Measurements from ENCODE around the gene MYL12A. TPM values are rescaled to one million over a fixed set of nuclear protein-coding genes. Genes with fewer than 3 reads are reported as not detected.

Gene MYL12A
- total RNA-seq, 1 experiment from 2014 or later = 314 TPM

GRCh38 chr18:3207565-3207964 lies 40.0 kb upstream of the MYL12A start:
- H3K4me2 ChIP-seq (ENCODE audit: low read length) = peak overlapping the region; percentile 49
- H3K36me3 ChIP-seq (ENCODE audit: control insufficient read depth in 1 of 2, insufficient read depth in 2 of 2, low read length in 2 of 2) = no peaks in the 10 kb centered on the region
- H3K4me1 ChIP-seq (ENCODE audit: control insufficient read depth in 1 of 2, insufficient read depth in 2 of 2, low read length in 2 of 2) = peaks cover 3 to 26% of the 10 kb centered on the region in 2 experiments; a peak in 3 of 4 replicates
- CTCF ChIA-PET = interaction anchor here (1.1 kb wide), 1 partner anchor 145 kb away, joined by 3 read pairs; no protein-coding TSS in a partner anchor
- H4K20me1 ChIP-seq (ENCODE audit: insufficient read depth) = no peaks in the 10 kb centered on the region
- BruUV-seq (replicated peaks) = no TSS peak
- no peak overlapping the region for H3K27ac ChIP-seq (ENCODE audit: low read depth, low read length)
- TF ChIP-seq MAX (IDR thresholded peaks at IDR 0.05) = no peak
- no peak for TF ChIP-seq CTCF (IDR thresholded peaks at IDR 0.05 in 2 of 3, conservative IDR thresholded peaks at IDR 0.05 in 1 of 3; ENCODE audit: borderline replicate concordance in 1 of 3, insufficient read depth in 1 of 3, low read depth in 2 of 3, low read length in 2 of 3)
- no peak for TF ChIP-seq POLR2A (IDR thresholded peaks at IDR 0.05; ENCODE audit: borderline replicate concordance, extremely low read depth, insufficient read depth, insufficient read length)
- no peak for TF ChIP-seq EZH2 (IDR thresholded peaks at IDR 0.05)
- peak; percentile 38; the same call in 1 of the 2 replicates for TF ChIP-seq SP1 (IDR thresholded peaks at IDR 0.05; ENCODE audit: low read depth)
- peak; percentile 67; the same call in 1 of the 2 replicates for TF ChIP-seq CBX3 (IDR thresholded peaks at IDR 0.05; ENCODE audit: low read depth)
- no peak for TF ChIP-seq YY1 (IDR thresholded peaks at IDR 0.05; ENCODE audit: extremely low read depth, insufficient replicate concordance, low read depth, low read length)
- no peak for TF ChIP-seq ZNF274 (IDR thresholded peaks at IDR 0.05; ENCODE audit: low read depth, low read length)
- peak; percentile 68 for TF ChIP-seq FOSL1 (IDR thresholded peaks at IDR 0.05; ENCODE audit: low read depth)
- peak; percentile 72 for TF ChIP-seq JUND (IDR thresholded peaks at IDR 0.05)
- no peak for TF ChIP-seq REST (IDR thresholded peaks at IDR 0.05; ENCODE audit: low read depth)
- TF ChIP-seq SIN3A (IDR thresholded peaks at IDR 0.05; ENCODE audit: low read depth) = no peak
- peak; percentile 22 for DNase-seq (ENCODE audit: low read depth, low spot score)
- H3K9me3 ChIP-seq (ENCODE audit: control insufficient read depth in 1 of 2, insufficient read depth in 1 of 2, low read depth in 1 of 2, low read length in 2 of 2) = no peaks in the 10 kb centered on the region; a peak in 1 of 4 replicates
- peak overlapping the region; percentile 24 for H2AFZ ChIP-seq (ENCODE audit: low read depth, low read length, poor library complexity, severe bottlenecking)
- POLR2A ChIA-PET = no interaction called here
- intact Hi-C loops (cut with micrococcal nuclease) = no loop called here
- H3K4me3 ChIP-seq (replicated peaks in 1 of 2; ENCODE audit: low read depth in 1 of 2, low read length in 2 of 2) = no peak overlapping the region
- RAD21 ChIA-PET (ENCODE audit: low non-redundant PET in 1 of 2, low total read pairs in 2 of 2, uncharacterized antibody in 2 of 2, unreplicated experiment in 2 of 2) = no interaction called here
- H3K9me2 ChIP-seq (ENCODE audit: insufficient read depth) = no peaks in the 10 kb centered on the region
- H3K9ac ChIP-seq (ENCODE audit: low read length) = no peak overlapping the region
- no peaks in the 10 kb centered on the region for H3K79me2 ChIP-seq (ENCODE audit: insufficient read depth, low read length)
- no peaks in the 10 kb centered on the region for H3K27me3 ChIP-seq (ENCODE audit: insufficient read depth, low read length)
- ATAC-seq = peak; percentile 96

Measured in HCT116 (cell line).